ENCODE data around the gene ADAMTS20. TPM values are rescaled to one million over a fixed set of nuclear protein-coding genes. Genes with fewer than 3 reads are reported as not detected.

Gene ADAMTS20
- total RNA-seq, 4 donors from 2014 or later: not detected

DNA sequence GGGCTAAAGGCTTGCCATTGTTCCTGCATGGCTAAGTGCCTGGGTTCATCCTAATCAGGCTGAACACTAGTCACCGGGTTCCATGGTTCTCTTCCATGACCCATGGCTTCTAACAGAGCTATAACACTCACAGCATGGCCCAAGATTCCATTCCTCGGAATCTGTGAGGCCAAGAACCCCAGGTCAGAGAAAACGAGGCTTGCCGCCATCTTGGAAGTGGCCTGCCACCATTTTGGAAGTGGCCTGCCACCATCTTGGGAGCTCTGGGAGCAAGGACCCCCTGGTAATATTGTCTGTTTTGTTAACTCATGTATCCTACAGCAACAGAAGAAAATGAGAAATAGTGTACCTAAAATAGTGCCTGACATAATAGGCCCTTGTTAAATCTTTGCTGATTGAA, 92.7 kb downstream of the ADAMTS20 start:
- Histone ChIP-seq H3K27ac (no peak overlapping the region), H3K4me3 (no peak overlapping the region), H3K27me3 (no peaks in the 10 kb centered on the region), H3K9me3 (peaks cover 0 to 8% (median 0%) of the 10 kb centered on the region in 3 donors), H3K36me3 (no peaks in the 10 kb centered on the region), H3K4me1 (no peaks in the 10 kb centered on the region)
- TF ChIP-seq EP300 (IDR thresholded peaks at IDR 0.05) (no peak), CTCF (IDR thresholded peaks at IDR 0.05) (no peak), POLR2AphosphoS5 (IDR thresholded peaks at IDR 0.05) (no peak), POLR2A (IDR thresholded peaks at IDR 0.05) (no peak)
- ATAC-seq: no peak
- WGBS, 2 donors (ENCODE audit: low coverage in 1 of 2): 90% methylated on average over 3 of the region's 4 CpGs; no CpG with 5 or more reads in 1 of the 2 donors

GRCh38 chr12:43453761-43454160, 98.2 kb downstream of the ADAMTS20 start:
- H3K9me3 ChIP-seq: peaks cover 0 to 8% (median 0%) of the 10 kb centered on the region in 3 donors
- WGBS, 2 donors (ENCODE audit: low coverage in 1 of 2): 69 to 95% methylated on average over 8 of the region's 8 CpGs
- TF ChIP-seq POLR2A (IDR thresholded peaks at IDR 0.05) (no peak), CTCF (IDR thresholded peaks at IDR 0.05) (no peak), EP300 (IDR thresholded peaks at IDR 0.05) (no peak), POLR2AphosphoS5 (IDR thresholded peaks at IDR 0.05) (no peak)

DNA sequence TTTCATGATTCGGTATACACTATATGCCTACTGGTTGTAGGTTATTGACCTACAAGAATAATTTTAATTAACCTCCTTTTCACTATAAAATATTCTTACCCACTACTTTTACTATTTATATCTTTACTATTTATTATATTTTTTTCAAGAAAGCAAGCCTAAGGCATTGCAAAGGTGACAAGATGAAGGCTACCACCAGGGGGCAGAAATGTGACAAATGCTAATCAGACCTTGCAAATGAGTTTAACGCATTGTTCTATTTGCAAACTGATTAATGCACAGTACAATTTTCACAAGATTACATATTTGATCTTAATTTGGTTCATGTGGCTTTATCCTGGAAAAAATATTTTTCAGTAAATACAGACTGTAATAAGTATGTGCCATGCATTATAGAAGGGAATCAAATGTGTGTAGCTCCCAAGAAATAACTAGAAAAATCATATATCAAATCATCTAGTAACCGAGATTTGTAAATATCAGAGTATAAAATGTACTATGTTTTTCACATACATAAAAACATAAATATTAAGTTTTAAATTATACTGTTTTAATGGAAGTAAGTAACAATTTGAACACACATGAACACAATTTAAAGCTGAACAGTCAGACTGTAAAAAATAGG, 107.0 kb downstream of the ADAMTS20 start:
- H3K4me3 ChIP-seq: no peak overlapping the region
- H3K36me3 ChIP-seq: no peaks in the 10 kb centered on the region
- TF ChIP-seq EP300 (IDR thresholded peaks at IDR 0.05) (no peak), CTCF (IDR thresholded peaks at IDR 0.05) (peak; percentile 24 to 63 (median 50)), POLR2A (IDR thresholded peaks at IDR 0.05) (no peak), POLR2AphosphoS5 (IDR thresholded peaks at IDR 0.05) (no peak)
- no peaks in the 10 kb centered on the region for H3K4me1 ChIP-seq
- no peaks in the 10 kb centered on the region for H3K9me3 ChIP-seq
- WGBS, 2 donors (ENCODE audit: low coverage in 1 of 2): 60 to 77% methylated on average over 3 of the region's 3 CpGs
- no peaks in the 10 kb centered on the region for H3K27me3 ChIP-seq
- ATAC-seq: no peak
- H3K27ac ChIP-seq: no peak overlapping the region

More at GRCh38 chr12:43453761-43454160, 98.2 kb downstream of the ADAMTS20 start:
- ATAC-seq: no peak
- no peak overlapping the region for H3K4me3 ChIP-seq
- no peaks in the 10 kb centered on the region for H3K36me3 ChIP-seq
- no peaks in the 10 kb centered on the region for H3K27me3 ChIP-seq
- H3K4me1 ChIP-seq: no peaks in the 10 kb centered on the region
- no peak overlapping the region for H3K27ac ChIP-seq

GRCh38 chr12:43436597-43436996, 115.4 kb downstream of the ADAMTS20 start:
- ATAC-seq: no peak
- no peak overlapping the region for H3K4me3 ChIP-seq
- WGBS, 2 donors (ENCODE audit: low coverage in 1 of 2): 69 to 100% methylated on average over 1 to 4 of the region's 4 CpGs
- TF ChIP-seq EP300 (IDR thresholded peaks at IDR 0.05) (no peak), POLR2A (IDR thresholded peaks at IDR 0.05) (no peak), POLR2AphosphoS5 (IDR thresholded peaks at IDR 0.05) (no peak), CTCF (IDR thresholded peaks at IDR 0.05) (no peak)
- no peaks in the 10 kb centered on the region for H3K27me3 ChIP-seq
- H3K4me1 ChIP-seq: no peaks in the 10 kb centered on the region
- H3K27ac ChIP-seq: no peak overlapping the region
- no peaks in the 10 kb centered on the region for H3K36me3 ChIP-seq
- no peaks in the 10 kb centered on the region for H3K9me3 ChIP-seq

- H3K27ac ChIP-seq: no peak overlapping the region
- H3K27me3 ChIP-seq: no peaks in the 10 kb centered on the region
- no peak overlapping the region for H3K4me3 ChIP-seq
- no peaks in the 10 kb centered on the region for H3K9me3 ChIP-seq
- no peak for ATAC-seq
- no peaks in the 10 kb centered on the region for H3K36me3 ChIP-seq
- TF ChIP-seq EP300 (IDR thresholded peaks at IDR 0.05) (no peak), POLR2AphosphoS5 (IDR thresholded peaks at IDR 0.05) (no peak), CTCF (IDR thresholded peaks at IDR 0.05) (no peak), POLR2A (IDR thresholded peaks at IDR 0.05) (no peak)
- 50% methylated on average over 1 of the region's 2 CpGs; no CpG with 5 or more reads in 1 of the 2 donors for WGBS, 2 donors (ENCODE audit: low coverage in 1 of 2)
- no peaks in the 10 kb centered on the region for H3K4me1 ChIP-seq
Observed at GRCh38 chr12:43434614-43435013, 117.4 kb downstream of the ADAMTS20 start.

Measured in gastroesophageal sphincter (tissue), 4 donors.